ENCODE results near the gene BTLA. TPM values are rescaled to one million over a fixed set of nuclear protein-coding genes. Genes with fewer than 3 reads are reported as not detected.
"Not testable (repeated sequence)": the region's sequence is repeated elsewhere in the genome, so short reads cannot be mapped to it uniquely, and the experiment has no call there.

BTLA gene
- polyA plus RNA-seq, 4 donors = 0.27 to 0.67 (median 0.52) TPM

GRCh38 chr3:112467539-112467938, 31.7 kb downstream of the BTLA start:
- Histone ChIP-seq H3K36me3 (ENCODE audit: control insufficient read depth in 3 of 3, insufficient read depth in 2 of 3, low read depth in 1 of 3, low read length in 3 of 3) (no peaks in the 10 kb centered on the region), H3K4me3 (ENCODE audit: low read depth in 1 of 3, low read length in 3 of 3) (no peak overlapping the region), H3K27me3 (ENCODE audit: control insufficient read depth in 3 of 3, insufficient read depth in 3 of 3, low read length in 3 of 3) (no peaks in the 10 kb centered on the region), H3K4me1 (ENCODE audit: control insufficient read depth in 3 of 3, insufficient read depth in 2 of 3, low read depth in 1 of 3, low read length in 2 of 3) (no peaks in the 10 kb centered on the region), H3K27ac (ENCODE audit: low read depth in 1 of 3, low read length in 2 of 3) (no peak overlapping the region), H3K9me3 (ENCODE audit: control insufficient read depth in 2 of 2, insufficient read depth in 1 of 2, low read depth in 1 of 2, low read length in 1 of 2) (no peaks in the 10 kb centered on the region)
- no peak for FAIRE-seq
- DNase-seq = no peak
- 75 to 94% (median 79%) methylated on average over 1 of the region's 1 CpG for WGBS, 3 donors

GRCh38 chr3:112466020-112466419, 33.3 kb downstream of the BTLA start:
- Histone ChIP-seq H3K4me1 (ENCODE audit: control insufficient read depth in 3 of 3, insufficient read depth in 2 of 3, low read depth in 1 of 3, low read length in 2 of 3) (no peaks in the 10 kb centered on the region), H3K27me3 (ENCODE audit: control insufficient read depth in 3 of 3, insufficient read depth in 3 of 3, low read length in 3 of 3) (no peaks in the 10 kb centered on the region), H3K27ac (ENCODE audit: low read depth in 1 of 3, low read length in 2 of 3) (no peak overlapping the region), H3K9me3 (ENCODE audit: control insufficient read depth in 2 of 2, insufficient read depth in 1 of 2, low read depth in 1 of 2, low read length in 1 of 2) (no peaks in the 10 kb centered on the region), H3K4me3 (ENCODE audit: low read depth in 1 of 3, low read length in 3 of 3) (no peak overlapping the region), H3K36me3 (ENCODE audit: control insufficient read depth in 3 of 3, insufficient read depth in 2 of 3, low read depth in 1 of 3, low read length in 3 of 3) (no peaks in the 10 kb centered on the region)
- 0% methylated on average over 1 of the region's 1 CpG for WGBS, 3 donors
- peak in 1 of 2 donors; percentile 18 for DNase-seq
- no peak for FAIRE-seq

- WGBS, 3 donors = 37 to 56% (median 50%) methylated on average over 2 of the region's 2 CpGs
- no peaks in the 10 kb centered on the region for H3K9me3 ChIP-seq (ENCODE audit: control insufficient read depth in 2 of 2, insufficient read depth in 1 of 2, low read depth in 1 of 2, low read length in 1 of 2)
- DNase-seq (peak in 1 of 2 donors; percentile 20), FAIRE-seq (no peak)
- H3K4me3 ChIP-seq (ENCODE audit: low read depth in 1 of 3, low read length in 3 of 3) = no peak overlapping the region
- H3K36me3 ChIP-seq (ENCODE audit: control insufficient read depth in 3 of 3, insufficient read depth in 2 of 3, low read depth in 1 of 3, low read length in 3 of 3) = no peaks in the 10 kb centered on the region
- H3K27me3 ChIP-seq (ENCODE audit: control insufficient read depth in 3 of 3, insufficient read depth in 3 of 3, low read length in 3 of 3) = no peaks in the 10 kb centered on the region
- H3K27ac ChIP-seq (ENCODE audit: low read depth in 1 of 3, low read length in 2 of 3) = no peak overlapping the region
- H3K4me1 ChIP-seq (ENCODE audit: control insufficient read depth in 3 of 3, insufficient read depth in 2 of 3, low read depth in 1 of 3, low read length in 2 of 3) = no peaks in the 10 kb centered on the region
These were observed 35.0 kb downstream of the BTLA start for GRCh38 chr3:112464264-112464663.

- DNase-seq (peak in 1 of 2 donors; percentile 18), FAIRE-seq (no peak)
- Histone ChIP-seq H3K27ac (ENCODE audit: low read depth in 1 of 3, low read length in 2 of 3) (no peak overlapping the region), H3K27me3 (ENCODE audit: control insufficient read depth in 3 of 3, insufficient read depth in 3 of 3, low read length in 3 of 3) (no peaks in the 10 kb centered on the region), H3K4me3 (ENCODE audit: low read depth in 1 of 3, low read length in 3 of 3) (no peak overlapping the region), H3K9me3 (ENCODE audit: control insufficient read depth in 2 of 2, insufficient read depth in 1 of 2, low read depth in 1 of 2, low read length in 1 of 2) (no peaks in the 10 kb centered on the region), H3K36me3 (ENCODE audit: control insufficient read depth in 3 of 3, insufficient read depth in 2 of 3, low read depth in 1 of 3, low read length in 3 of 3) (no peaks in the 10 kb centered on the region), H3K4me1 (ENCODE audit: control insufficient read depth in 3 of 3, insufficient read depth in 2 of 3, low read depth in 1 of 3, low read length in 2 of 3) (no peaks in the 10 kb centered on the region)
- WGBS, 3 donors = 79 to 84% (median 81%) methylated on average over 5 of the region's 5 CpGs
These were observed 36.0 kb downstream of the BTLA start for GRCh38 chr3:112463250-112463649.

- not testable (repeated sequence) for FAIRE-seq; H3K36me3 ChIP-seq (ENCODE audit: control insufficient read depth in 3 of 3, insufficient read depth in 2 of 3, low read depth in 1 of 3, low read length in 3 of 3); DNase-seq; H3K27ac ChIP-seq (ENCODE audit: low read depth in 1 of 3, low read length in 2 of 3); H3K4me3 ChIP-seq (ENCODE audit: low read depth in 1 of 3, low read length in 3 of 3); H3K9me3 ChIP-seq (ENCODE audit: control insufficient read depth in 2 of 2, insufficient read depth in 1 of 2, low read depth in 1 of 2, low read length in 1 of 2); H3K4me1 ChIP-seq (ENCODE audit: control insufficient read depth in 3 of 3, insufficient read depth in 2 of 3, low read depth in 1 of 3, low read length in 2 of 3); H3K27me3 ChIP-seq (ENCODE audit: control insufficient read depth in 3 of 3, insufficient read depth in 3 of 3, low read length in 3 of 3)
- WGBS, 3 donors = 95 to 97% (median 96%) methylated on average over 2 of the region's 2 CpGs
These were observed 37.5 kb downstream of the BTLA start for GRCh38 chr3:112461787-112462186.

- FAIRE-seq (no peak), DNase-seq (no peak)
- Histone ChIP-seq H3K36me3 (ENCODE audit: control insufficient read depth in 3 of 3, insufficient read depth in 2 of 3, low read depth in 1 of 3, low read length in 3 of 3) (no peaks in the 10 kb centered on the region), H3K27me3 (ENCODE audit: control insufficient read depth in 3 of 3, insufficient read depth in 3 of 3, low read length in 3 of 3) (no peaks in the 10 kb centered on the region), H3K9me3 (ENCODE audit: control insufficient read depth in 2 of 2, insufficient read depth in 1 of 2, low read depth in 1 of 2, low read length in 1 of 2) (no peaks in the 10 kb centered on the region), H3K4me3 (ENCODE audit: low read depth in 1 of 3, low read length in 3 of 3) (no peak overlapping the region), H3K27ac (ENCODE audit: low read depth in 1 of 3, low read length in 2 of 3) (no peak overlapping the region), H3K4me1 (ENCODE audit: control insufficient read depth in 3 of 3, insufficient read depth in 2 of 3, low read depth in 1 of 3, low read length in 2 of 3) (no peaks in the 10 kb centered on the region)
- WGBS, 3 donors = 35 to 48% (median 44%) methylated on average over 2 of the region's 2 CpGs
These were observed 38.6 kb downstream of the BTLA start for GRCh38 chr3:112460519-112461195.

GRCh38 chr3:112459750-112460149, 39.5 kb downstream of the BTLA start:
- no peaks in the 10 kb centered on the region for H3K27me3 ChIP-seq (ENCODE audit: control insufficient read depth in 3 of 3, insufficient read depth in 3 of 3, low read length in 3 of 3)
- no peak overlapping the region for H3K4me3 ChIP-seq (ENCODE audit: low read depth in 1 of 3, low read length in 3 of 3)
- DNase-seq = no peak
- no peak for FAIRE-seq
- H3K36me3 ChIP-seq (ENCODE audit: control insufficient read depth in 3 of 3, insufficient read depth in 2 of 3, low read depth in 1 of 3, low read length in 3 of 3) = no peaks in the 10 kb centered on the region
- H3K9me3 ChIP-seq (ENCODE audit: control insufficient read depth in 2 of 2, insufficient read depth in 1 of 2, low read depth in 1 of 2, low read length in 1 of 2) = no peaks in the 10 kb centered on the region
- 45 to 80% (median 65%) methylated on average over 1 of the region's 1 CpG for WGBS, 3 donors
- H3K4me1 ChIP-seq (ENCODE audit: control insufficient read depth in 3 of 3, insufficient read depth in 2 of 3, low read depth in 1 of 3, low read length in 2 of 3) = no peaks in the 10 kb centered on the region
- no peak overlapping the region for H3K27ac ChIP-seq (ENCODE audit: low read depth in 1 of 3, low read length in 2 of 3)

GRCh38 chr3:112456147-112456546, 43.1 kb downstream of the BTLA start:
- no peak overlapping the region for H3K27ac ChIP-seq (ENCODE audit: low read depth in 1 of 3, low read length in 2 of 3)
- no peaks in the 10 kb centered on the region for H3K9me3 ChIP-seq (ENCODE audit: control insufficient read depth in 2 of 2, insufficient read depth in 1 of 2, low read depth in 1 of 2, low read length in 1 of 2)
- FAIRE-seq (no peak), DNase-seq (no peak)
- no peaks in the 10 kb centered on the region for H3K4me1 ChIP-seq (ENCODE audit: control insufficient read depth in 3 of 3, insufficient read depth in 2 of 3, low read depth in 1 of 3, low read length in 2 of 3)
- H3K36me3 ChIP-seq (ENCODE audit: control insufficient read depth in 3 of 3, insufficient read depth in 2 of 3, low read depth in 1 of 3, low read length in 3 of 3) = no peaks in the 10 kb centered on the region
- no peaks in the 10 kb centered on the region for H3K27me3 ChIP-seq (ENCODE audit: control insufficient read depth in 3 of 3, insufficient read depth in 3 of 3, low read length in 3 of 3)
- H3K4me3 ChIP-seq (ENCODE audit: low read depth in 1 of 3, low read length in 3 of 3) = no peak overlapping the region

- H3K36me3 ChIP-seq (ENCODE audit: control insufficient read depth in 3 of 3, insufficient read depth in 2 of 3, low read depth in 1 of 3, low read length in 3 of 3) = no peaks in the 10 kb centered on the region
- H3K27me3 ChIP-seq (ENCODE audit: control insufficient read depth in 3 of 3, insufficient read depth in 3 of 3, low read length in 3 of 3) = no peaks in the 10 kb centered on the region
- DNase-seq (no peak), FAIRE-seq (no peak)
- no peak overlapping the region for H3K4me3 ChIP-seq (ENCODE audit: low read depth in 1 of 3, low read length in 3 of 3)
- no peak overlapping the region for H3K27ac ChIP-seq (ENCODE audit: low read depth in 1 of 3, low read length in 2 of 3)
- 57 to 97% (median 94%) methylated on average over 1 of the region's 1 CpG for WGBS, 3 donors
- H3K9me3 ChIP-seq (ENCODE audit: control insufficient read depth in 2 of 2, insufficient read depth in 1 of 2, low read depth in 1 of 2, low read length in 1 of 2) = peaks cover 0 to 3% of the 10 kb centered on the region in 2 donors
- H3K4me1 ChIP-seq (ENCODE audit: control insufficient read depth in 3 of 3, insufficient read depth in 2 of 3, low read depth in 1 of 3, low read length in 2 of 3) = no peaks in the 10 kb centered on the region
These were observed 50.3 kb downstream of the BTLA start for GRCh38 chr3:112448939-112449338.
